A172 (cell line): ENCODE data around the gene GEMIN2. TPM values are rescaled to one million over a fixed set of nuclear protein-coding genes. Genes with fewer than 3 reads are reported as not detected.
"Not testable (repeated sequence)": the region's sequence is repeated elsewhere in the genome, so short reads cannot be mapped to it uniquely, and the experiment has no call there.

Experiments
- DNase-seq: peaks from one replicate; pipeline ENCODE4 v3.0.0-alpha.2; 2015; ENCODE audit warnings: low spot score
- total RNA-seq: library from RNA; depleted of rRNA; stranded (reverse); fragments of >200 nt; shearing (Covaris generic); gene quantifications from 2 replicates; pipeline ENCODE4 v1.2.3, GENCODE V29; 2014; rRNA removed

Gene GEMIN2
- 21.0 and 24.2 TPM in 2 replicates for total RNA-seq

DNA sequence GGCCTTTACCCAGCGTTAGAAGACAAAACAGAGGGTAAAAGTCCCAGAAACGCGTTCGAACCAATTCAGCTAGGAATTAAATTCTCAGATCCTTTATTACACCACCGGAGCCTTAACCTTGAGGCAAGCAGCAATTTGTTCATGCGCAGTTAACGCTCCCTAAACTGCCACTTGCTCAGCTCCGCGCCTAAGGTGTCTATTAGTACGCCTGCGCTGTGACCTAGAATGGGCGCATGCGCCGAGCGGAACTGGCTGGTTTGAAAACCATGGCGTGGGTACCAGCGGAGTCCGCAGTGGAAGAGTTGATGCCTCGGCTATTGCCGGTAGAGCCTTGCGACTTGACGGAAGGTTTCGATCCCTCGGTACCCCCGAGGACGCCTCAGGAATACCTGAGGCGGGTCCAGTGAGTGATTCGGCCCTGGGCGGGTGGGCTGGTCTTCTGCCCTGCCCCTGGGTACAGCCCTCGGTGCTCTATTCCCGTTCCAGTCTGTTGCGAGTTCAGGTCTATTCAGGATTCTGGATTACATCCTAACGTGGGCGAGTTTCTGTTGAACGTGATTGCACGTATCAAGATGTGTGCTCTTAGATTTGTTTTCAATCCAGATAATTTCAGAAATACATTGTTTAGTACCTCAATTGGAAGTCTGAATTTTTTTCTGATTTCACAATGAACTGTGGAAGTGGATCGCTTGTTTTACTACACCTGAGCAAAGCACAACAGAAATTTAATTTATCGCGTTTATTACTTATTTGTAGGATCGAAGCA lies at the start of gene GEMIN2:
GEMIN2 (plus strand) TSS at position 251 of the 766 bp plus-strand sequence; CDS start at position 267, 16 bp downstream.
- DNase-seq: peak; percentile 89

DNA sequence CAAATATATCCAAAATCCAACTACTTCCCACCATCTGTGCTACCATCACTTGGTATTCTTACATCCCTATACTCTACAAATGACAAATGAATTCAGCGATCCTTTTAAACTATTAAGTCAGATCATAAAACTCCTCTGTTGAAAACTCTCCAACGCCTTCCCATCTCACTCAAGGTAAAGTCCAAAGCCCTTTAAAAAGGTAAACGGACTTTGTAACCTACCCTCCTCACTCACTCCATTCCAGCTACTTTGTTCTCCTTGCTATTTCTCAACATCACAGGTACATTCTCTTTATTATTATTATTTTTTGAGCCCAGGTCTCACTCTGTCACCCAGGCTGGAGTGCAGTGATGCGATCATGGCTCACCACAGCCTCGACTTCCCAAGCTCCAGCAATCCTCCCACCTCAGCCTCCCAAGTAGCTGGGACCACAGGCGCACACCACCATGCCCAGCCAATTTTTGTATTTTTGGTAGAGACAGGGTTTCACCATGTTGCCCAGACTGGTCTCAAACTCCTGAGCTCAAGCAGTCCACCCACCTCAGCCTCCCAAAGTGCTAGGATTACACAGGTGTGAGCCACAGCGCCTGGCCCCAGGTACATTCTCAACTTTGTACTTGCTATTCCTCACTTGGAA lies 44.8 kb upstream of the GEMIN2 start:
- DNase-seq: not testable (repeated sequence)

- no peak for DNase-seq
Measured at GRCh38 chr14:39069923-39070322, 44.2 kb upstream of the GEMIN2 start.

GRCh38 chr14:39071096-39071495 lies 43.0 kb upstream of the GEMIN2 start:
- DNase-seq: no peak

GRCh38 chr14:39080886-39081285 lies 33.2 kb upstream of the GEMIN2 start:
- no peak for DNase-seq

- DNase-seq: no peak
Measured at GRCh38 chr14:39083127-39083526, 31.0 kb upstream of the GEMIN2 start.

DNA sequence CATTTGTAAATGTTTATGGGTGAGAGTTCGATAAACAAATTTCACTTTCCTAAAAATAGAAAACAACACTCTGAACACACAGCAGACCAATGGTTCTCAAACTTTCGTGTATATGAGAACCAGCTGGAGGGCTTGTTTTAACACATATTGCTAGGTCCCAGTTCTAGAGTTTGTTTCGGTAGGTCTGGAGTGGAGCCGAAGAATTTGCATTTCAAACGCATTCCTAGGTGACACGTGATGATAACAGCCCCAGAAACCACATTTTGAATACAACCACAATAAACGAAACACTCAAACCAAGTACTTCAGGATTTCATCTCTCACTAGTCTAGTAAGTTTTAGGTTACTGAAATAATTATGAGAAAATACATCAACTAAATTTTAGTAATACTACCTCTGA lies 28.2 kb upstream of the GEMIN2 start:
- no peak for DNase-seq

DNA sequence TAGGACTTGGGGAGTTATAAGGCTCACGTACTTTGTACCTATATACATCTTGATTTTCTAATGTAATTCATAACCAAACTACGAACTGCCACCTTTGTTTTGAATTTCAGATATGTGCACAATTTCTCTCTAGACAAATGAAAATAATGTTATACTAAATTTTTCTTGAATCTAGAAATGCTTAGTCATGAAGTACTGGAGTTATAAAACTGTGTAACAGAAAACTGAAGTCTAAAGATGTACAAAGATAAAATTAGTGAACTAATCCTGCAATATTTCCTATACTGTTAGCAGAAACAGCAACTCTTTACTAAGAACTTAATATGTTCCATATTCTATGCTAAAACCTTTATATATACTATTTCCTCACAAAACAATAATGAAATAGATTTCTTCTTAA lies 26.6 kb upstream of the GEMIN2 start:
- no peak for DNase-seq

DNA sequence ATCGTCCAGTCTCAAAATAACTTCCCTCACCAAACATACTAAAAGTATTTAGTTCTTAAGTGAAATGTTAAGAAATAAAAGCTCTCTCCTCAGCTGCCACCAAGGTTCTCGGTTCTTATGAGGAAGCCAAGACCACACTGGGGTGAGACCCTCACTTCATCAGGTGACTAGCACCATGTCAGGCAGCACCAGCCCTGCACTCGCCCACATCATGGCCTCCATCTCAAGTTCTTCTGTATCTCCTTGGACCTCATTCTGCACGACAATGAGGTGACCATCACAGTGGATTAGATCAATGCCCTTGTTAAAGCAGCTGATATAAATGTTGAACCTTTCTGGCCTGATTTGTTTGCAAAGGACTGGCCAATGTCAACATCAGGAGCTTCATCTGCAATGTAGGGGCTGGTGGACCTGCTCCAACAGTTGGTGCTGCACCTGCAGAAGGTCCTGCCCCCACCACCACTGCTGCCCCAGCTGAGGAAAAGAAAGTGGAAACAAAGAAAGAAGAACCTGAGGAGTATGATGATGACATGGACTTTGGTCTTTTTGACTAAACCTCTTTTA lies 23.5 kb upstream of the GEMIN2 start:
- DNase-seq: no peak

- DNase-seq: no peak
Measured at GRCh38 chr14:39091716-39092115, 22.4 kb upstream of the GEMIN2 start.

DNA sequence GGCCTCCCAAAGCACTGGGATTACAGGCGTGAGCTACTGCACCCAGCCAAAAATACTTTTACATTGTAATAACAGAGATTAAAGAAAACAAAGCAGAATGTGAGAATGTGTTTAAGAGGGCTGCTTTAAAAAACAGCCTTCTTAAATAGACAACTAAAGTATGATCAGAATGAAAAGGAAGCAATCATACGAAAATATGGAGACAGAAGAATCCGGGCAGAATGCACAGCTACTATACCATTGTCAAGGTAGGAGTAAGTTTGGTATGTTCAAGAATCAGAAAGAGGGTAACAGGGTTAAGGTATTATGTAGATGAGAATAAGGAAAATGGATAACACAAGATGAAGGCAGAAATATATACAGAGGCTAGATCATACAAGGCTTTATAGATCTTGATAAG lies 19.6 kb upstream of the GEMIN2 start:
- no peak for DNase-seq

- no peak for DNase-seq
Measured at GRCh38 chr14:39097159-39097558, 17.0 kb upstream of the GEMIN2 start.

DNA sequence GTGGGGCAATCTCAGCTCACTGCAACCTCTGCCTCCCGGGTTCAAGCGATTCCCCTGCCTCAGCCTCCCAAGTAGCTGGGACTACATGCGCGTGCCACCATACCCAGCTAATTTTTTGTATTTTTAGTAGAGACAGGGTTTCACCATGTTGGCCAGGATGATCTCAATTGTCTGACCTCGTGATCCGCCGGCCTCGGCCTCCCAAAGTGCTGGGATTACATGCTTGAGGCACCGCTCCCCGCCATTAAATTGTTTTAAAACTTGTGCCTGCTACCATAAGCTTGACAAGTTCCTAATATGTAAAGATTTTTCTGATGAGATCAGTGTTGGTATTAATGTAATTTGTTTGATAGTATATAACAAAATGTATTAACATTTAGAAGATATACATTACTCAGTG lies 14.9 kb upstream of the GEMIN2 start:
- DNase-seq: not testable (repeated sequence)

- no peak for DNase-seq
Measured at GRCh38 chr14:39099748-39100147, 14.4 kb upstream of the GEMIN2 start.

- DNase-seq: peak; percentile 17
Measured at GRCh38 chr14:39102265-39102968, 11.7 kb upstream of the GEMIN2 start.

DNA sequence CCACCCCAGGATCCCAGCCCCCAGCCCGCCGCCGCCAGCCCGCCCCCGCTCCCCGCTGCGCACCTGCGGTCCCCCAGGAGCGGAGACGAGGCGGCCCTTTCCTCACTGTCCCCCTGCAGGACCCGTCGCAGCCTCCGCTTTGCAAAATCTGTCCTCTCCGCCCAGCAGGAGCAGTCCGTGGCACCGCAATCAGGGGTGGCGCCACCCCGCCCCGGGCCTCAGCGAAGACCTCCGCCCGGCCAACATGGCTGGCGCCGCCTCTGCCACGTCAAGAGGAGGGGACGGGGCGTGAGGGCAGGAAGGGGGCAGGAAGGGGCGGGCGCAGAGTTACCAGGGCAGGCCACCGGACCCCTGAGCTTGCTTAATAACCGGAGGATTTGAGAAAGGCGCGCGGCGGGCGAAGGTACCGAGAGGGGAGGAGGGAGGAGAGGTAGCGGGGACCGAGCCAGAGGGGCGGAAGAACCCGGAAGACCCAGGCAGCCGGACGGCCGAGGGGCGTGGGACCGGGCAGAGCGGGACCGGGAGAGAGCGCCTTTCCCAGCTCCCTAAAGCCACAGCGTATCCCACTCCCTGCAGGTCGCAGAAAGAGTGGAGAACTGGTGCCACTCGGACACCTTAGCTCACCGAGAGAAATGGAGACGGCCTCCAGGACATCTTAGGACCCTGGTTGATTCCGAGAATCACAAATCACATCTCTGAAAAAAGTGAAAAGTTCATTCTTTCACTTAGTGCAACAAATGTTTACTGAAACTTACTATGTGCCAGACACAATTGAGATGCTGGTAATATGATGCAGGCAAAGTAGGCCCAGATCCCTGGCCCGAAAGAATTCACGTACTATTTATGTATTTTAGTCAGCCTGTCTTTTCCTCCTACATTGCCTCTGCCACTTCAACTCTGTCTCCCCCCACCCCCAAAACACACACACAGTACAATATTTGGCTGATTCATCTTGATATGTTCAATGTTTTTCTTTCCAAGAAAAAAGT lies 10.9 kb upstream of the GEMIN2 start, which contains the start of gene SEC23A:
SEC23A (minus strand) TSS at position 267 of the 989 bp plus-strand sequence. CDS start 7,117 bp downstream, outside the sequence.
- peak; percentile 74 for DNase-seq

- DNase-seq: not testable (repeated sequence)
Measured at GRCh38 chr14:39104078-39104801, 9.9 kb upstream of the GEMIN2 start.

DNA sequence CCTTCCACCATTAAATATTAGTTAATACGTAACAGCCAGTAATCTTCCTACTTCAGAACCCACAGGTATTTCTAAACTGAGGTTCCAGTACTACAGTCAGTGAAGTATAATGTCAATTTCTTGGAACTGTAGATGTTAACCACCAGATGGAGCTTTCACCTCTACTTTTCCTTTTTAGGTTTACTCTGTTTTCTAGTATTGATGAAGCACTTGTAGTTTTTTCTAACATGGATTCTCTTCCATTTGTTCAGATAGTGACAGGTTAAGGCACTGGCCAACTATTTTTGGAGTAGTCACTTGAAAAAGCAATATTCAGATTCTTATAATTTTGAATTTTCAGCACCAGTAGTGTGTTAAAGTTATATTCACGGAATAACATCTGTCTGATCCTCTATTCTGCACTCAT lies 6.5 kb upstream of the GEMIN2 start:
- peak; percentile 18 for DNase-seq

DNA sequence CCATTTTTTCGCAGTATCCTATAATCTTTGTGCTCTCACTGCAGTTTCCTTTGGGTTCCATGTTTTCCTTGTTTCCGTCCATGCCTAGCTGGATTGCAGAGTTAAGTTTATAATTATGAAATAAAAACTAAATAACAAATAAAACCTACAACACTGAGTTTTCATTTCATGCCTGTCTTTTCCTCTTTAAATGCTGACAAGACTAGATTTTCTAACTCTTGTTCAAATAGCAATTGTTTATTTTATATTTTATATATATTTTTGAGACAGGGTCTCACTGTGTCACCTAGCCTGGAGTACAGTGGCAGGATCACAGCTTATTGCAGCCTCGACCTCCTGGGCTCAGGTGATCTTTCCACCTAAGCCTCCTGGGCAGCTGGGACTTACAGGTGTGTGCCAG lies 5.3 kb upstream of the GEMIN2 start:
- DNase-seq: no peak
